ENCODE data around the gene FAM170B.

DNA sequence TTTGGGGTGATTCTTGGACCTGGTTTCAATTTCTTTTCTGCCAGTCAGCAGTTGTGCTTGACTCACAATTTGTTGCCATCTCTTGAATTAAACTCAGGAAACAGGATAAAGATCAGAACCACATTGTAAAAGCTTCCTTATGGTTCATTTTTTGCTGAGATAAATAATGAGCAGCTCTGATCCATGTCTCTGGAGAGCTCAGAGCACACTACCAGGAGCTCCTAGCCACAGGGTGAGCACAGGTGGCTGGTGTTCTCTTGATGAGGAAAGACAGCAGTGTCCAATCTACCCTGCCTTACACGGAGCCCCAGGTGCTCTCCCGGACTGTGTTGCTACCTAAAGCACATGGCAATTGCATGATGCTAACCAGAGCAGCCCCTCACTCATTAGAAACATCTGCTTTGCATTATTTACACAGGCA, 17.2 kb upstream of the FAM170B start:
- TF ChIP-seq POLR2AphosphoS5 (IDR thresholded peaks at IDR 0.05; ENCODE audit: low read depth, low read length), result no peak
- TF ChIP-seq FOXJ3 (CRISPR knock-in tag; IDR thresholded peaks at IDR 0.05), result peak; percentile 75
- no peak for TF ChIP-seq SMC3 (IDR thresholded peaks at IDR 0.05; ENCODE audit: low read depth, low read length)
- TF ChIP-seq MXI1 (IDR thresholded peaks at IDR 0.05; ENCODE audit: low read depth, low read length), result peak; percentile 34; the same call in 1 of the 2 replicates
- TF ChIP-seq CTCF (IDR thresholded peaks at IDR 0.05), result no peak
- TF ChIP-seq FOXM1 (IDR thresholded peaks at IDR 0.05; ENCODE audit: low read depth), result no peak

All from SK-N-SH (cell line).